T47D (cell line): ENCODE results near the gene GATAD2A.
"Not testable (repeated sequence)": the region's sequence is repeated elsewhere in the genome, so short reads cannot be mapped to it uniquely, and the experiment has no call there.

Experiments
- DNase-seq, 2 experiments: peaks; one replicate each; pipeline versions ENCODE4 v3.0.0 to v3.0.0-alpha.2; 2011 to 2012; ENCODE audit warnings: low read depth in 1 of 2, low spot score in 1 of 2
- JUND ChIP-seq: IDR thresholded peaks from 2 replicates; pipeline ENCODE4 v1.6.1; 2012; ENCODE audit warnings: low read depth
- in situ Hi-C: cut with HindIII; loops from 2 replicates; pipeline ENCODE4 v1.10.0; 2016; ENCODE audit warnings: low sequenced_read_pairs, low pct_unique_long_range_greater_than_20kb

Gene GATAD2A

DNA sequence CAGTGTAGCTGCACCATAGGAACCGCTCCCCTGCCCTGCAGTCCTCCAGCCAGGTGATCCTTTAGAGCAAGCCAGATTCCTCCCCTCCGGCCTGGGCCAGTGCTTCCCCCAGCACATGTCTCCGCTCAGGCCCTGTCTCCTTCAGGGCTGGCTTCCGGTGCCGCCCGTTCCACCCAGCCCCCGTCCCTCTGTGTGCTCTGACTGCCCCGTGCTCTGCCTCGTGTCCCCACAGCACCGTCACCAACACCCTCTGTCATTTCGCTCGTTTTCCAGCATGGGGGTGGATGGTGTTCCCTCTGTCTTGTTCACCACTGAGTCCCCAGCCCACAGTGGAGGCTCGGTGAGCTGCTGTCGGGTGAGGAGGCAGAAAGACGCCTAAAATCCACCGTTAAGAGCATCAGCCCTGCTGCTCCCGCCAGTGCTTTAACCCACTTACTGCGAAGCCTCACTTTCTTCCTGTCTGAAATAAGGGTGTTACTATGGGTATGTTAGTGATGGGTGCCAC lies 55.3 kb downstream of the GATAD2A start:
- DNase-seq = no peak
- no peak for TF ChIP-seq JUND
- in situ Hi-C loops = no loop called here

DNA sequence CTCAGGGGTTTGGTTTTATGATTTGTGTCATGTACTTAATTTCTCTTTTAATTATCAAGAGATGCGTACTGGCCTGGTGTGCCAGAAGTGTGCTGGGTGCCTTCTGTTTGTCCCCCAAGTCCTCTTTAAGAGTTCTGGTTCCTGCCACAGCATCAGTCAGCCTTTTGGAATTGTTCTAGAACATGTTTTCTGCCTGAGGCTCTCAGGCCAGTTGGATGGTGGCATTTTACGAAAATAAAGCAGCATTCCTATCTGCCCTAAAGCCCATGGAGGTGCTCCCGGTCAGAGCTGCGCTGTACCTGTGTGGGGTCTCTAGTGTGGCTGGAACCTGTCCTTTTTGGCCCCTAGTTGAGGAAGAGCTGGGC lies 55.8 kb downstream of the GATAD2A start:
- no peak for DNase-seq
- in situ Hi-C loops = no loop called here
- no peak for TF ChIP-seq JUND

DNA sequence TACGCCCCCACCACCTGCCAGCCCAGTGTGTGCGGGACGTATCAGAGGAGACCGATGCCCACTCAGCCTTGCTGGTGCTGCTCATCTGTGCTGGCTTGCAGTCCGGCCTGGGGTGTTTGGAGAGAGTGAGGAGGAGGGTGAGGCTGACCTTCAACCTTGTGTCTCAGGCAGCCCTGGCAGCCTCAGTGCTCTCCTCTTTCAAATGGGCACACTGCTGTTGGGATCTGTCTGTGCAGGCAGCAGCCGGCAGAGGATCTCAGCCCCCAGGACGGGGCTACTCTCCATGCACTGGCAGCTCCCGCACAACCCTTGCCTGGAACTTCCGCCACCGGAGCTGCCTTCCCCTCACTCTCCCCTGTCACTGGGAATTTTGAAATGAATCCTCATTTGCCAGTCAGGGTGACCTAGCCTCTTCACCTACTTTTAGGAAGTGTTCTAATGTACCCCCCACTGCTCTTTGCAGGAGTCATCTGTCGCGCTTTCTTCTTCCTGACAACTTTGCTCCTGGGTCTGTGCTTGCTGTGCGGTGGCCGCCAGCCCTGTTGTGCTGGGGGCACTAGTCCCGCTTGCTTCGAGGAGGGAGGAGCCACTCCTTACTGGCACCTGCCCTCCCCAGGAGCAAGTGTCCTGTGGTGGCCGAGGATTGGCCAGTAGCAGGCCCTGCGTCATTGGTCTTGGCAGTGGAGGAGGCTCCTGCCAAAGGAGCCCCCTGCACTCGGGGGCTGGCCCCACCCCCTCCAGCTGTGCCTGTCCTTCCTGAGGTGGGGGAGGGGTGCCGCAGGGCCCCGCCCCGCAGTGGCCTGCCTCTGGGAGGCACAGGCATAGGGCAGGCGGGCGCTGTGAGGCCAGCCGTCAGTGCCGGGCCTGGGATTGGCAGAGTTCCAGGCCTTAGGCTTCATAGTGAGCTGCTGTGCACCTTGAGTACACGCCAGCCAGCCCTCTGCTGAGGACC lies 56.5 kb downstream of the GATAD2A start:
- in situ Hi-C loops = no loop called here

DNA sequence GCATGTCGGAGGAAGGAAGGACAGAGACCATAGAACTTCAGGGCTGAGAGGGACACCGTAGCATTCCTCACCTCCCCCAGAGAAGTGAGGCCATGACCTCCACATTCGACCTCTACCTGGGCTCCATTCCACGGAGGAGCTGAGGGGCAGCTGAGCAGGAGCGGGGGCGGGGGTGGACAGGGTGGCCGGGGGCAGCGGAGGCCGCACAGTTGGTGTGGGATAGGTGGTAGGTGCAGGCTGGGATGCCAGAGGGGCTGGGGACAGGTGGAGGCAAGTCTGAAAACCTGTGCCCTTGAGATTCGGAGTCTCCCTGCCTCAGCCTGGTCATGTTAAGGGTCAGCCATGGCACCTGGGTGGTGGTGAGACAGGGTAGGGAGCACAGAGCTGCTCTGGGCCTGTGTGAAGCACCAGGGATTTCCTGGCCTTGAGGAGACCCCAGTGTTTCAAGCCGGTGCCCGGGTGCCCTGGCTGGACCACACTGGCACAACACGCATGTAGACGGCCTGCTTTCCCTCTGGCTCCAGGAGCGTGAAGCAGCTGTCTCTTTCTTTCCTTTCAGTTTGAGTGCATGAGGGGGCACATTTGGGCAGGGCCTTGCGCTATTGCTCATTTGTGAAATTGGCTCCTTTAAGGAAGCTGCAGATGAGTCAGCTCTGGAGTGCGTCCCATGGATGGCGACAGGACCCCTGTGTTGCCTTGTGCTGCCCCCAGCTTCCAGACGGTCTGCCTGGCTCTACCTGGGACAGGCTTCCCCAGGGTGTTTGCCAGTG lies 58.1 kb downstream of the GATAD2A start:
- no peak for TF ChIP-seq JUND
- no peak for DNase-seq
- in situ Hi-C loops = no loop called here

More for the DNA sequence above, 56.5 kb downstream of the GATAD2A start:
- no peak for TF ChIP-seq JUND
- no peak for DNase-seq

DNA sequence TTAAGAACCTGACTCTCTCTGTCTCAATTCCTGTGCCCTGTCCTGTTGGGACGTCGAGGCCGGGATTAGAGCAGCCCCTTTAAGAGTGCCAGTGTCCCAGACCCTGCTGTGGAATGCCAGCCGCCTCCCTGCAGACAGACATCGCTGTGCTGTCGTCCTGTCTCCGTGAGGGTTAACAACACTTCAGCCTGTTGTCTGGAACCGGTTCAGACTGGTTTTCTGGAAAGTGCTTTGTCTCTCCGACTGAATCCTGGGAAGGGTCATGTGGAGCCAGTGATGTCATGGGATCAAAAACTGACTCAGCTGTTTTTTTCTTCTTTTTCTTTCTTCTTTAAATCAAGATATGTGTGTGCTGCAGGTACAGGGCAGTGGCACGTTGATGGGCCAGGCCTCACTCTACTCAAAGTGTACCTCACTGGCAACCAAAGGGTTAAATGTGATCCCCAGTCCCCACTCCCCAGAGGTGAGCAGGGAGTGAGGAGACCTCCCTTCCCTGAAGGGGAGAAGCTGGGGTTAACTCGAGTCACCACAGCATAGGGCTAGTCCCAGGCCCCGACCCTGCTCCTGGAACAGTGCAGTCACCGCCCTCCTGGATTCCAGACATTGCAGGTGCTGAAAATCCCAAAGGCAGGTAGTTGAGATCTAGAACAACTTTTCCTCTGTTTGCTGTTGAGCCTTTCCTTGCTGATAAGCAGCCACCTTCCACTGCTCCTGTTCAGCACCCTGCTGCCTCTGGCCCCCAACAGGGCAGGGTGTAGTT lies 59.0 kb downstream of the GATAD2A start:
- in situ Hi-C loops = no loop called here
- DNase-seq = peak in 1 of 2 experiments; percentile 59
- no peak for TF ChIP-seq JUND

DNA sequence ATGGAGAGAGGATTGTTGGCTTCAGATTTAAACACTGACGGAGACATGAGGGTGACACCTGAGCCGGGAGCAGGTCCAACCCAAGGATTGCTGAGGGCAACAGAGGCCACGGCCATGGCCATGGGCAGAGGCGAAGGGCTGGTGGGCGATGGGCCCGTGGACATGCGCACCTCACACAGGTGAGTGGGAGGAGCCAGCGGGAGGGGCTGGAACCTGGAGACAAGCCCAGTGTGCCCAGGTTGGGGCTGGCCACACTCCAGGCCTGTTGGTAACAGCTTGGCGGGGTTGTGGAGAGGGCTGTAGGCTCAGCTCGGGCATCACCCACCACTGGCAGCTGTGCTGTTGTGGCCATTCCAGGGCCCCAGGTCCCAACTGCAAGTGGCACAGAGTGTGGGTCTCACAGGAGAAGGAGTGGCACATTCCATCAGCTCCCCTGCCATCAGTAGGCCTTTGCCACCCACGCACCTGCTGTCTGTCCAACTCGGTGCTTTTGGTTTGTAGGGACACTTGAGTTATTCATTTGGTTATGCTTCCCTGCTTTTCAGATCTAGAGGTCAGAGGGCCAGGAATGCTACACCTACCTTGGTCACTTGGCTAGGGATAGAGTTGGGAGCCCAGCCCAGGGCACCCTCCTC lies 60.1 kb downstream of the GATAD2A start:
- no peak for TF ChIP-seq JUND
- DNase-seq = no peak
- in situ Hi-C loops = no loop called here

DNA sequence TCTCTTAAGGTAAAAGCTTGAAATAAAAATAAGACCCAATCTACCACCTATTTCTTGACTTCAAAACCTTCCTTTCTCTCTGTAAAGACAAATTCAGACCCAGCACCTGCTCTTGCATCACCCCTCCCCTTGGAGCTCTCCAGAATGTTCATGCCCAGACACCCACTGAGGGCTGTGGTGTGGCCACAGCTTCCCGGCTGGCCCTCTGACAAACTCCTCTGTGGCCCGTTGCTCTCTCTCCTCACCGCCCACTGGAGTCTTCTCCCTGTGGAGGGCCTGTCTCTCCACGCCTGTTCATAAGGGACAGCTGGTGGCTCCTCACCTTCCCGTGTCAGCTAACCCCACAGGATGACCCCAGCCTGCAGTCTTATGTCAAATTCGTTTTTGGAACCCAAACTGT lies 60.7 kb downstream of the GATAD2A start:
- in situ Hi-C loops = no loop called here
- no peak for TF ChIP-seq JUND
- no peak for DNase-seq

DNA sequence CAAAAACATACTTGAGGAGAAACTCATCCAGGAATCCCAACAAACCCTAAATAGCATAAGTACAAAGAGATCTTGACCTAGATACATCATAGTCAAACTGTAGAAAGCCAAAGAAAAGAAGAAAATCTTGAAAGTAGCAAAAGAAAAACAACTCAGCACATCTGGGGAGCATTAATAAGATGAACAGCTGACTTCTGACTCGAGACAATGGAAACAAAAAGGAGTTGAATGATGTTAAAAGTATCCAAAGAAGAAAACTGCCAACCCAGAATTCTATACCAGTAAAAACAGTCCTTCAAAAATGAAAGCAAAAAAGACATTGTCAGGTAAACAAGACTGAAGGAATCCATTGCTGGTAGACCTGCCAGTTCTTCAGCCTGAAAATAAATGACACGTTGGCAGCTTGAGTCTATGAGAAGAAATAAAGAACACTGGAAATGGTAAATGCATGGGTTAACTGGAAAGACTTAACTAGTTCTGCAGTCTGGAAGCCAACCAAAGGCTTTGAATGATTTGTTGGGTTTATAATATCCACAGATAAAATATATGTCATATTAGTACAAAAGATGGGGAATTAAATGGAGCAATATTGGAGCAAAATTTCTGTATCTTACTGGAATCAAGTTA lies 63.1 kb downstream of the GATAD2A start:
- no peak for DNase-seq
- TF ChIP-seq JUND = no peak
- in situ Hi-C loops = no loop called here

DNA sequence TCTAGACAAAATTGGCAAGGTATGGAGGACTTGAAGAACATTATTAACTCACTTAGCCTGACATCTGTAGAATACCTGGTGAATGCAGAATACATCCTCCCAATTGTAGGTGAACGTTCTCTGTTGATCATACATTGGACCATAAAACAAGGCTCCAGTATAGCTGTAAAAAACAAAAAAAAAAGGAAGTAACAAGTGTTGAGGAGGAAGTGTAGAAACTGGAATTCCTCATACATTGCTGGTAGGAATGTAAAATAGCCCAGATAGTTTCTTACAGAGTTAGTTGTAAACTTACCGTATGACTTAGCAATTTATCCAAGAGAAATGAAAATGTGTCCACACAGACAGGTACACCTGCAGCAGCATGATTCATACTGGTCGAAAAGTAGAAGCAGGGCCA lies 65.1 kb downstream of the GATAD2A start:
- in situ Hi-C loops = no loop called here
- TF ChIP-seq JUND = no peak
- no peak for DNase-seq

DNA sequence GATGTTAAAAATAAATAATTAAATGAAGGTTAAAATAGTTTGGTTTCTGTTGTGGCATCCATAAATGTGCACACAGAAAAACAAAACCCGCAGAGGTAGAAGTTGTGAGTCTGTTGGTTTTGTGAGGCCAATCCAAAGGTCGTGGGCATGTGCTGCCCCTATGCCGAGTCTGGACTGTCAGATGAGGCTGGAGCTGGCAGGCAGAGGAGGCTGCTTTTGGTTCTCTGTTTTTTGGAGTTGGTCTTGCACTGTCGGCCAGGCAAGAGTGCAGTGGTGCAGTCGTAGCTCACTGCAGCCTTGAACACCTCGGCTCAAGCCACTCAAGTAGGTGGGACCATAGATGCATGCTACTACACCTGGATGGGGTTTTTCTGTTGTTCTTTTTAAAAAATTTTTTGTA lies 66.2 kb downstream of the GATAD2A start:
- in situ Hi-C loops = no loop called here
- DNase-seq = no peak
- TF ChIP-seq JUND = no peak

DNA sequence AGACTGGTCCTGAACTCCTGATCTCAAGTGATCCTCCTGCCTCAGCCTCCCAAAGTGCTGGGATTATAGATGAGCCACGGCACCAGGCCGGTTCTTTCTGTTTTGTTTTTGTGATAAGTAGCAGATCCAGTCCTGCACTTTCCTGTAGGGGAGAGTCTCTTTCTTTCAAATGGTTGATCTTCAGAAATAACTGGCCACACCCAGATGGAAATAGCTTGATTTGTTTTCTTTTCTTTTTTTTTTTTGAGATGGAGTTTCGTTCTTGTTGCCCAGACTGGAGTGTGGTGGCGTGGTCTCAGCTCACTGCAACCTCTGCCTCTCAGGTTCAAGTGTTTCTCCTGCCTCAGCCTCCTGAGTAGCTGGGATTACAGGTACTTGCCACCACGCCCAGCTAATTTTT lies 66.6 kb downstream of the GATAD2A start:
- in situ Hi-C loops, DNase-seq: not testable (repeated sequence)
